Sigmoid colon (tissue), 4 donors: ENCODE results near the gene C1orf167.

Experiments
- POLR2AphosphoS5 ChIP-seq, 4 donors: sonication (generic); formaldehyde crosslinking; IDR thresholded peaks; one replicate each; pipeline ENCODE4 v1.6.1; 2017; ENCODE audit warnings: antibody characterized with exemption in 4 of 4
- TF ChIP-seq, protein P1 (sequence below), 4 experiments: fragments of 450-650 bp in 3 of 4; fragments of 200-600 bp in 1 of 4; IDR thresholded peaks; one replicate each; pipeline ENCODE4 v1.5.1; 2016 to 2019; ENCODE audit warnings: antibody characterized with exemption in 4 of 4, mild to moderate bottlenecking in 3 of 4, moderate library complexity in 2 of 4

DNA sequence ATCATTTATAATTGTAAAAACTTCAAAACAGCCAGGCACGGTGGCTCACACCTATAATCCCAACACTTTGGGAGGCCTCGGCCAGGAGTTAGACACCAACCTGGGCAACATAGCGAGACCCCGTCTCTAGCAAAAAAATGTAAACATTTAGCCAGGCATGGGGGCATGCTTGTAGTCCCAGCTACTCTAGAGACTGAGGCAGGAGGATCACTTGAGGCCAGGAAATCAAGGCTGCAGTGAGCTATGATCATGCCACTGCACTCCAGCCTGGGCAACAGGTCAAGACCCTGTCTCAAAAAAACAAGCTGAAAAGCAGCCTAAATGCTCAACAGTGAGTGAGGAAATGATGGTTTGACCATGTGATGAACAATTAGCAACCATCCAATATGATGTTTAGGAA lies 7.3 kb downstream of the C1orf167 start:
- TF ChIP-seq POLR2AphosphoS5 (IDR thresholded peaks at IDR 0.05), result no peak
- TF ChIP-seq, protein P1, sequence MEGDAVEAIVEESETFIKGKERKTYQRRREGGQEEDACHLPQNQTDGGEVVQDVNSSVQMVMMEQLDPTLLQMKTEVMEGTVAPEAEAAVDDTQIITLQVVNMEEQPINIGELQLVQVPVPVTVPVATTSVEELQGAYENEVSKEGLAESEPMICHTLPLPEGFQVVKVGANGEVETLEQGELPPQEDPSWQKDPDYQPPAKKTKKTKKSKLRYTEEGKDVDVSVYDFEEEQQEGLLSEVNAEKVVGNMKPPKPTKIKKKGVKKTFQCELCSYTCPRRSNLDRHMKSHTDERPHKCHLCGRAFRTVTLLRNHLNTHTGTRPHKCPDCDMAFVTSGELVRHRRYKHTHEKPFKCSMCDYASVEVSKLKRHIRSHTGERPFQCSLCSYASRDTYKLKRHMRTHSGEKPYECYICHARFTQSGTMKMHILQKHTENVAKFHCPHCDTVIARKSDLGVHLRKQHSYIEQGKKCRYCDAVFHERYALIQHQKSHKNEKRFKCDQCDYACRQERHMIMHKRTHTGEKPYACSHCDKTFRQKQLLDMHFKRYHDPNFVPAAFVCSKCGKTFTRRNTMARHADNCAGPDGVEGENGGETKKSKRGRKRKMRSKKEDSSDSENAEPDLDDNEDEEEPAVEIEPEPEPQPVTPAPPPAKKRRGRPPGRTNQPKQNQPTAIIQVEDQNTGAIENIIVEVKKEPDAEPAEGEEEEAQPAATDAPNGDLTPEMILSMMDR (IDR thresholded peaks at IDR 0.05), result no peak
